HG03025 (cell line): ENCODE measurements around the gene C1orf53.
"Not testable (repeated sequence)": the region's sequence is repeated elsewhere in the genome, so short reads cannot be mapped to it uniquely, and the experiment has no call there.

Experiments used
- ATAC-seq: cut with Tn5 transposase; IDR thresholded peaks from one replicate; pipeline ENCODE4 v1.9.1; 2021; ENCODE audit warnings: mild to moderate bottlenecking, moderate library complexity; ENCODE audit not compliant: unreplicated experiment, low FRiP score

Gene C1orf53

DNA sequence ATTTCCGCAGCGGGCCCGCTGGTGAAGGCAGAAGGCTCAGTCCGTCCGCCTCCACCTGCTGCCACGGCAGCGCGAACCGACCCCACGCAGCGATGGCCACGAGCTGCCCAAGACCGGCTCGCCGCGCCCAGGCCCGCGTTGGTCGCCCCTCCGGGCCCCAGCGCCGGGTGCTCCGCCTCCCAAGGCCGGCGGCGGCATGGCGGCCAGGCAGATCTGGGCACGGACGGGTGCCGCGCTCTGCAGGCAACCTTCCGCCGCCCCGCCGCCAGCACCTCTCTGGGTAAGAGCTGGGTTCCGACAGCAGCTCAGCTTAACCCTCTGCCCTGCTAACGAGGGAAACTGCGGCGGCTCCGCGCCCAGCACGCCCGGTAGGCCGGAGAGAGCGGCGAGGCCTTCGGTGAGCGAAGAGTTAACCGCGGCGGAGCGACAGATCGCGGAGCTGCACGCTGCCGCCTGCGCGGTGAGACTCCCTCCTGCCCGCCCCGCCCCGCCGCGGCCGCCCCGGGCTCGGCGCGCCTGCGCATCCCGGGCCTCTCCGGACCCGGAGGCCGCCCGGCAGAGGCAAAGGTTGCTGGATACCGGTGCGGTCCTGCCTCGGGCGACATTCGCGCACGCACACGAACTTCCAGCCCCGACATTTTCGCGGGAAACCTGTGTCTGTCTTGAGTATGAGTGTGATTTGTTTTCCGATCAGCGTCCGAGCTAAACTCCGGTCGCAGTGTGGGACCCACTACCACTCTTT lies at the start of gene C1orf53:
C1orf53 (plus strand) TSS at position 177 of the 742 bp plus-strand sequence; CDS start at position 197, 20 bp downstream.
- peak; percentile 97 for ATAC-seq

DNA sequence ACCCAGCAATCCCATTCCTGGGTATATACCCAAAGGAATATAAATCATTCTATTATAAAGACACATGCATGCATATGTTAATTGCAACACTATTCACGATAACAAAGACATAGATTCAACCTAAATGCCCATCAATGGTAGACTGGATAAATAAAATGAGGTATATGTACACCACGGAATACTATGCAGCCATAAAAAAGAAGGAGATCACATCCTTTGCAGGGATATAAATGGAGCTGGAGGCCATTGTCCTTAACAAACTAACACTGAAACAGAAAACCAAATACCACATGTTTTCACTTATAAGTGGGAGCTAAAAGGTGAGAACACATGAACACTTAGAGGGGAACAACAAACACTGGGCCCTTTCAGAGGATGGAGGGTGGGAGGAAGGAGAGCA lies 46.7 kb upstream of the C1orf53 start:
- not testable (repeated sequence) for ATAC-seq

DNA sequence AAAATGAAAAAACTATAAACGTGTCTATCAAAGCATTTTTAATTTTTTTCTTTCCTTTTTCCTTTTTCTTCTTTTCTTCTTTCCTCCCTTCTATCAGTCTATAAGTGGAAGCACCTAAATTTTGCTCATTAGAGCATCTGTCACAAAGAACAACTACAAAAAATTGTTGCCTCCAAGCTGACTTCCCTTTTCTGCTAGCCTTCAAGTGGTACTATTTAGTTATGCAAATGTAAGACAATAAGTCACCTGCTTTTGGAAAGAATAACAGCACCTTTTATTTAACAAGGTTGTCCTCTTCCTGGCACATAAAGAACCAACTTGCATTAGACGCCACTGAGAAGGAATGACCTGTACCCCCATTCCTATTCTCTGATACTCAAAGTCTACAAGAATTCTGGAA lies 45.0 kb upstream of the C1orf53 start:
- no peak for ATAC-seq

DNA sequence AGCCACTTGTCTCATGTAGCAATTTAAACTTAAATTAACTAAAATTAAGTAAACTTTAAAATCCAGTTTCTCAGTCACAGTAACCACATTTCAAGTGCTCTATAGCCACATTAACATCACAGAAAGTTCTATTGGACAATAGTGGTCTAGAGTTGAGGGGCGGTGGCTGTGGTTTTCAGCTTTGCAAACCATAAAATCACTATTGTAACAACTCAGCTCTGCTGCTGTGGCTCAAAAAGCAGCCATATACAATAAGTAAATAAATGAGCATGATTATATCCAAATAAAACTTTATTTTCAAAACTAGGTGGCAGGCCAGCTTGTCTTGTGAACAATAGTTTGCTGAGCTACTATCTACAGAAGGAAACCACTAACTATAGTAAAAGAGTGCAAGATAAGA lies 43.4 kb upstream of the C1orf53 start:
- ATAC-seq: no peak

DNA sequence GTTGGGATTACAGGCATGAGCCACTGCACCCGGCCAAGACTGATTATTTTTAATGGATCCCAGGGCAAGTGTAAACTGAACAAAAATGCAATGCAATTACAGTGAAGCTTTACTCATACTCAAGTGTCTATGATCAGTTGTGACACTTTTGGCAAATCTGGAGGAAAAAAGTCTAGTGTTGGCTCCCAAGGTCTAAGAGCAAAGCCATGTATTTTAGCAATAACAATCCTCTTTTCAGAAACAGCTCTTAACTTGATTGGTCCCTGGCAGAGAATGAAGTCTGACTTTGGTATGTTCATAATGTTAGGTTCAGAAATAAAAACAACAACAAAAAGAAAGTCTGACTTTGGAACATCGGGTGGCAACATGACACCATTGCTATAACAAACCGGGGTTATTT lies 40.2 kb upstream of the C1orf53 start:
- ATAC-seq: no peak

DNA sequence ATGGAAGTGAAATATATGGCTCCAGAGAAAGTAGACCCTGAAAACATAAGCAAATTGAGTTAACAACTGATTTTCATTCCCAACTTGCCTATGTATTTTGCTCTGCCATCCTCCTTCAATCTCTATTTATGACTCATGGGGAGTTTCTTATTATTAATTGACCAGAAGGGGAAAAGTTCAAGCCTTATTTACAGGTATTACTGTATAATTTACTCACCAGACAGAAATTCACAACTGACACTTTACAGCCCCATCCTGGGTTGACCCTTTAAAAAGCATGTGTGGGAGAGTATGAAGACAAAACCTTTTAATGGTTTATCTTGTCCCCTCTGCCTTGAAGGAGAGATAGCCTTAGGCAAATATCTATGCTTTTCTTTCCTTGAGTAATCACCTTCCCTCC lies 39.8 kb upstream of the C1orf53 start:
- ATAC-seq: no peak

DNA sequence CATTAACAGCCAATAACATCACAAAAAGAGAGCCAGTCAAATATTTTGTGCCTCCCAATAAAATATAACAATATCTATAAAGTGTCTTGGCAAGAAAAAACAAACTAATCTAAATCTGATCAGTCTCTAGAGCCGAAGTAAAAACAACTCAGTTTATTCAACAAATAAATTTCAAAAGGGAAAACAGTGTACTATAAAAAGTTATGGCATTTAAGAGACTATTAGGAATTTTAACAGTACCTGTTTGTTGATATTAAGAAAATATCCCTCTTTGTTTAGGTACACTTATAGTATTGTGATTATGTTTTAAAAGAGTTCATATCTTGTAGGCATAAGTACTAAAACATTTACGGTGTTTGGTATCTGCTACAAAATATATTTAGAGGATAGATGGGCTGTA lies 36.6 kb upstream of the C1orf53 start:
- ATAC-seq: no peak

DNA sequence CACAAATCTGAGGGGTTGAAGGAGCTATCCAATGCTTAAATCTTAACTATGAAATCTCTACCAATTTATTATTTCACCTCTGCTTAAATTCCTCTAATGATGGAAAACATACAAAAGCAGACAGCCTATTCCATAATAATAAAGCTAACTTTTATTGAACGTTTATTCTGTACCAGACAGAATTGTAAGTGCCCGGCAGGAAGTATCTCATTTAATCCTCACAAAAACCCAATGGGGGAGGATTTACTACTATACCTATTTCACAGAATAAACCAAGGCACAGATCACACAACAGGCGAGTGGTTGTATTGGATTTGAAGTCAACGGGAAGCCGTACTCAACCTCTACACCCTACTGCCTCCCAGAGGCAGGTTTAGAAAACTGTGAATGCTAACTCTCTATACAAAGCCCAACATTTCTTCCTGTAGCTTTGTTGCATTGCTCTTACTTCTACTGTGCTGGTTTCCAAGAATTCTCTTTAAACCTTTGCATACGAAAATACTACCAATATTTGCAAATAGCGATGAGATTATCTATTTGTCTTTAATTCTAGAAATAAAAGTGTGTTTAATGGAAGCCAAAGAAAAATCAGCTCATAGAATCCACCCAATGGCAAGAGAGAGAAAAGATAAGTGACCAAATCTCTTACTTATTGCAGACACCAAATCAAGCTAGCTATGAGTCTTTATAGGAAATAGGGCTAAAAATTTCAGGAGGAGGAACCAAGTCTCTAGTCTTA lies 33.5 kb upstream of the C1orf53 start:
- ATAC-seq: peak; percentile 77

DNA sequence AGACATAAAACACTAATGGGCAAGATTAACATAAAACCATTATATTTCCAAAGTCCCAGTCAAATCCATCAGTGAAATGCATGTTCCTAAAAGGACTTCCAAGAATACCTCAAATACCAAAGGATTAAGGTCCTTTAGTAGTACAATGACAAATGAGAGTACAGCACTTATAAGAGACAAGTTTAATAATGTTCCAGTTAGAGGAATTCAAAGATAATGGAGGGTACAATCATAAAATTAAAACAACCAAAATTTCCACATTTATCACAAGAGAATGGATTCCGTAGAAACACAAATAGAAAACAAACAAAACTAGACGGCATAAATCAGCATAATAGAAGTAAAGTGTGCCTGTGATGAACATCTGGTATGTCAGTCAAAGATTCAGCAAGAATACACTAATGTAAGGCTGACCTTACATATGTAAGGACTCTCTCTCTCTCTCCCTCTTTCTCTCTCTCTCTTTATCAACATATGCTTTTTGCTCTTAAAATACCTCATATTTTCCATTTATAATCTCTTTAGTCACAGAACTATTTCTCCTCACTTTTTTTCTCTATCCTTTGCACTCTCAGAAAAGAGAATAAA lies 32.8 kb upstream of the C1orf53 start:
- no peak for ATAC-seq

DNA sequence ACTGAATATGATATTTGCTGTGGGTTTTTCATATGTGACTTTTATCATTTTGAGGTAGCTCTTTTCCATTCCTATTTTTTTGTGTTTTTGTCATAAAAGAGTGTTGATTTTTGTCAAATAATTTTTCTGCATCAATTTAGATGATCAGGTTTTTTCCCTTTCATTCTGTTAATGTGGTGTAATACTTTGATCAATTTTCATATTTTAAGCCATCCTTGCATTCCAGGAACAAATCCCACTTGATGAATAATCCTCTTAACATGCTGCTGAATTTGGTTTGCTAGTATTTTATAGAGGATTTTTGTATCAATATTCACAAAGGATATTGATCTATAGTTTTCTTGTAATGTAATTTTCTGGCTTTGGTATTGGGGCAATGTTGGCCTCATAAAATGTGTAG lies 25.5 kb upstream of the C1orf53 start:
- no peak for ATAC-seq

DNA sequence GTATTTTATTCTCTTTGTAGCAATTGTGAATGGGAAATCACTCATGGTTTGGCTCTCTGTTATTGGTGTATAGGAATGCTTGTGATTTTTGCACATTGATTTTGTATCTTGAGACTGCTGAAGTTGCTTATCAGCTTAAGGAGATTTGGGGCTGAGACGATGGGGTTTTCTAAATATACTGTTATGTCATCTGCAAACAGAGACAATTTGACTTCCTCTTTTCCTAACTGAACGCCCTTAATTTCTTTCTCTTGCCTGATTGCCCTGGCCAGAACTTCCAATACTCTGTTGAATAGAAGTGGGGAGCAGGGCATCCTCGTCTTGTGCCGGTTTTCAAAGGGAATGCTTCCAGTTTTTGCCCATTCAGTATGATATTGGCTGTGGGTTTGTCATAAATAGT lies 22.0 kb upstream of the C1orf53 start:
- not testable (repeated sequence) for ATAC-seq

DNA sequence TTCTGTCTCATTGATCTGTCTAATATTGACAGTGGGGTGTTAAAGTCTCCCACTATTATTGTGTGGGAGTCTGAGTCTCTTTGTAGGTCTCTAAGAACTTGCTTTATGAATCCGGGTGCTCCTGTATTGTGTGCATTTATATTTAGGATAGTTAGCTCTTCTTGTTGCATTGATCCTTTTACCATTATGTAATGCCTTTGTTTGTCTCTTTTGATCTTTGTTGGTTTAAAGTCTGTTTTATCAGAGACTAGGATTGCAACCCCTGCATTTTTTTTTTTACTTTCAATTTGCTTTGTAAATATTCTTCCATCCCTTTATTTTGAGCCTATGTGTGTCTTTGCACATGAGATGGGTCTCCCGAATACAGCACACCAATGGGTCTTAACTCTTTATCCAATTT lies 20.2 kb upstream of the C1orf53 start:
- not testable (repeated sequence) for ATAC-seq

DNA sequence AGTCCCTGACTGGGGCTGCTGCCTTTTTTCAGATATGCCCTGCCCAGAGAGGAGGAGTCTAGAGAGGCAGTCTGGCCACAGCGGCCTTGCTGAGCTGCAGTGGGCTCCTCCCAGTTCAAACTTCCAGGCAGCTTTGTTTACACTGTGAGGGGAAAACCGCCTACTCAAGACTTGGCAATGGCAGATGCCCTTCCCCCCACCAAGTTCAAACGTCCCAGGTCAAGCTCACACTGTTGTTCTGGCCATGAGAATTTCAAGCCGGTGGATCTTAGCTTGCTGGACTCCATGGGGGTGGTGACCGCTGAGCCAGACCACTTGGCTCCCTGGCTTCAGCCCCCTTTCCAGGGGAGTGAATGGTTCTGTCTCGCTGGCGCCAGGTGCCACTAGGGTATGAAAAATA lies 18.3 kb upstream of the C1orf53 start:
- no peak for ATAC-seq

DNA sequence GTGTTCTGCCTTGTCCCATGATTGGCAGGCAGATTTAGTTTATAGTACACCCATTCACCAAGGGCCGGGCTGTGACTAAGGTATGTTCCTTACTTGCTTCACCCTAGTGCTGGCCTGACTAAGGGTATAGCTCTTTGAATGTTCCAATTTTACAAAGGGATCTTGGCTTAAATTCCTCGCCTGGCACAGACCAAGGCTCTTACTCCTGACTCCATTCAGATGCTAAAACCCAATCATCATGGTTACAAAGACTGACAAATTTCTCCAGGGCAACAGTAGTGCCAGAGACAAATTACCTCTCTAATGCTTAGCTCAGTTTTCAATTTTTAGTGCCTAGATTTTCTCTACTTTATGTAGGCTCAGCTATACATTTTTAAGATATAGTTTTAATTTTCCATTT lies 11.5 kb upstream of the C1orf53 start:
- no peak for ATAC-seq

DNA sequence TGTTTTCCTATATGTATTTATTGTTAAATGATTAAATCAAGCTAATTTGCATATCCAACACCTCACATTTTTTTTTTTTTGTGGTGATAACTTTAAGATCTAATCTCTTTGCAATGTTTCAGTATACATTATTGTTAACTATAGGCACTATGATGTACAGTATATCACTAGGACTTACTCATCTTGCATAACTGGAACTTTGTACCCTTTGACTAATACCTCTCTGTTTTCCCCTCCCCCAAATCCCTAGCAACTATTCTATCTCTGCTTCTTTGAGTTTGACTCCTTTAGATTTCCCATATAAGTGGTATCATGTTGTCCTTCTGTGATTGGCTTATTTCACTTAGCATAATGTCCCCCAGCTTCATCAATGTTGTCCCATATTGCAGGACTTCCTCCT lies 9.7 kb upstream of the C1orf53 start:
- ATAC-seq: no peak

DNA sequence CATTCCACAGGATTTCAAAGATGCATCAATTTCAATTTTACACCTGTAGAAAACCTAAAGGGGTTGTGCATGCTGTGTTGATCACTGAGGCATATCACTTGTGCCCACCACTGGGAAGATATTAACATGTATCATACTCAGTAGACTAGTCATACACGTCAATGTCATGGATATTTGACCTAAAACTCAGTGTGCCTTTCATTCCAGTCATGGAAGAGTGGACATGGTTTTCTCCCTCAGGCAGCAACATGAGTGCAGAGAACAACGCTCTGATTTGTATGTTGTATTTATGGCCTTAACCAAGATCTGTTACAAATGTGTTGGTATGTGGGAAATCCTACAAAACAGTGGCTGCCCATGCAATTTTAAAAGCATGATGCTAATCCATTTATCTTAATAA lies 6.1 kb upstream of the C1orf53 start:
- no peak for ATAC-seq

DNA sequence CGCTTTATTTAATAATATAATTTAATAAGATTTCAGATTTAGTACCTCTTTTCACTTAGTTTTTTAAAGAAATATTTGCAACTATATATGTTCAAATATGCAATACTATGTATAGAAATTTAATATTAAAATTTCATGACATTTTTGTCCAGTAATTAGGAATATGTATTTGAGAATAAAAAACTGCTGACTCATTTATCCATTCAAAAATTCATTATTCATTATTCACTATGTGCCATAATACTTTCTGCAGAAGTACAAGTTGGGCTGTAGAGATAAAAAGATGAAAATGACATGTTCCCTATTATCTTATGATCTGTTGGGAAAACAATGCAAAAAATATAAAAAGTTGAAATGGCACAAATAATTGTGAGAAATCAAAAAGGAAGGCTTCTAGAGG lies 3.4 kb upstream of the C1orf53 start:
- ATAC-seq: no peak

DNA sequence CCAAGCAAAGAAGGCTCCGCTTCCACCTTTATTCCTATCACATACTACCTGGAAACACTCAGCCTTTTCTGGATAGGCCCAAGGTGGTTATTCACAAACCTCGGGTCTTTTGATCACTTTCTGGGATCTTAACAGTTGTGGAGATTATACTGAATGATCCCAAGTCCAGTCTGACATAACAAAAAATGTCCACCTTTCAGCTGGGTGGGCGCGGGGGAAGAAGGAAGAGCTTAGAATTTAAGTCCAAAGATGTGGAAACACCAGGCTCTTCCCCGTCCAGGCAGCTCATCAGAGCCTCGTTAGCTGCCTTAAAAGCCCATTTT lies 338 bp upstream of the C1orf53 start:
- ATAC-seq: peak; percentile 1

DNA sequence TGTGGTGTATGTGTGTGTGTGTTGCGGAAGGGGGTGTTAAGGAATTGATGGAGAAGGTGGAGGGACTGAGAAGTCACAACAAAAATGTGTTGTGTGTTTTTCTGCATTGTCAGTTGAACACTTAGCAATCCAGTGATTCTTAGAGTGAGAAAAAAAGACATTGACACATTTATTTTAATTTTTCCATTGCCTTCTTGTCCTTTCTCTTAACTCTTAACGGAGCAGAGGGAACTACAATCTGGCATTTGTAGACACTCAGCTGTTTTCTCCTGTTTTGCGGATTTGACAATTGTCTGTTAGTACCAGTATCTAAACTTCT lies 725 bp downstream of the C1orf53 start:
- no peak for ATAC-seq

DNA sequence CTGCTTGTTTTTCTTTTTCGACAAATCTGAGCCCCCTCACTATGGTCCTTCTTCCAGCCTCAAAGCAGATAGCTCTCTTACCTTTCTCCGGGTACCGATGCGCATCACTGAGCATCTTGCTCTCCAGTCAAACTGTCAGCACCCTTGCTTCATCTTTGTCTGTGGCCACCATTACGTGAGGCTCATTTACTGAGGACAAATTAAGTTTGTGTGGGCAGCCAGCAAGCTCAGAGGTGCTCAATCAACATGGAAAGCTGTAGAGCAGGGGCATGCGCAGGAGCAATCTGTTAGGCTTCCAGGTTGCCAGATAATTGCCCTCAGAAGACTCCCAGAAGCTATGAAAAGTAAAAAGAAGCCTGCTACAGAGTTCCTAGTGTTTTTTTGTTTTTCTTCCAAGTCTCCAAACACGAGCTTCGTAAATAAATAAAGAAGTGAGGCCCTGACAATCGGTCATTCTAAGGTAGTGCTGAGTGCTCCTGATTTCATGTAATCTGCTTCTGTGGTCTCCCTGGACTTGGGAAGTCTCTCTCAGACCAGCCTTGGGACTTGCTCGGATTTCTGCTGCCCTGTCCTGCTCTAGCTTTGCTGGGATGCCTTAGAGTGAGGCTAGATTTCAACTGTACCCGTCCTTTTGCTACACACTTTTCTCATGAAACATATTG lies 1.8 kb downstream of the C1orf53 start:
- no peak for ATAC-seq

DNA sequence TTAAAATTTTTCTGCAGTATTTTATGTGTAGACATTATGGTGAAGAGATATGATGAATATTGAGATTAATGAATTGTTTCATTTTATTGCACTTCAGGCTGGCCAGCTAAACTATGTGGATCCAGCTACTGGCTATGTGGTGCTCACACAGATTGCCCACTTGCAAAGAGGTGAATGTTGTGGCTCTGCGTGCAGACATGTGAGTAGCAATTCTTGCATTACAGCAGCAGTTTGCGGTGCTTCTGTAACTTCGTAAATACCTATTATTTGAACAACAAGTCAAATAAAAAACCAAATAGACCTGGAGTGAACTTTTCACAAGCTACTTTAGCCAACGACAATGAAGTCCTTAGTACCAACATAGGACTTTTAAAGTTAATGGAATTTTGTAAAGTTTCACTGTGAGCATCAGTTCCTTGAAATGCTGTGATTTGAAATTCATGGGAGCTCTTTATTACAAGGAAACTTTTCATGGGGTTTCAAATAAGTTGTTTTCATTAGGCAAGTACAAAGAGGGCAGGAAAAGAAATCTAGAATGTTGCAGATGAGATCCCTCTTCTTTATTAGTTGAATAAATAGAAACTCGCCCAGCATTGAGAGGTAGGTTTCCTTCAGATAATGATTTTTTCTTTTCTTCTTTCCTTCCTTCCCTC lies 3.4 kb downstream of the C1orf53 start:
- no peak for ATAC-seq
